Measurements from ENCODE around the gene EVA1C.

The EVA1C gene

GRCh38 chr21:32514275-32515055 is 102.0 kb downstream of the EVA1C start:
- Histone ChIP-seq H3K4me1 (ENCODE audit: insufficient read depth, low read length) (no peaks in the 10 kb centered on the region), H3K27me3 (ENCODE audit: insufficient read depth, low read length) (no peaks in the 10 kb centered on the region), H3K27ac (ENCODE audit: low read length) (no peak overlapping the region), H3K4me3 (ENCODE audit: low read length) (no peak overlapping the region), H3K9ac (ENCODE audit: low read depth, low read length) (no peak overlapping the region), H3K36me3 (ENCODE audit: insufficient read depth, low read depth, low read length) (no peaks in the 10 kb centered on the region), H3K9me3 (ENCODE audit: insufficient read depth, low read depth, low read length) (no peaks in the 10 kb centered on the region)

GRCh38 chr21:32515874-32516273 is 103.4 kb downstream of the EVA1C start:
- H3K27me3 ChIP-seq (ENCODE audit: insufficient read depth, low read length) = no peaks in the 10 kb centered on the region
- no peak overlapping the region for H3K27ac ChIP-seq (ENCODE audit: low read length)
- no peak overlapping the region for H3K4me3 ChIP-seq (ENCODE audit: low read length)
- no peaks in the 10 kb centered on the region for H3K36me3 ChIP-seq (ENCODE audit: insufficient read depth, low read depth, low read length)
- H3K4me1 ChIP-seq (ENCODE audit: insufficient read depth, low read length) = no peaks in the 10 kb centered on the region
- no peaks in the 10 kb centered on the region for H3K9me3 ChIP-seq (ENCODE audit: insufficient read depth, low read depth, low read length)
- no peak overlapping the region for H3K9ac ChIP-seq (ENCODE audit: low read depth, low read length)

- no peaks in the 10 kb centered on the region for H3K36me3 ChIP-seq (ENCODE audit: insufficient read depth, low read depth, low read length)
- H3K4me1 ChIP-seq (ENCODE audit: insufficient read depth, low read length) = no peaks in the 10 kb centered on the region
- H3K27me3 ChIP-seq (ENCODE audit: insufficient read depth, low read length) = no peaks in the 10 kb centered on the region
- no peak overlapping the region for H3K4me3 ChIP-seq (ENCODE audit: low read length)
- H3K9me3 ChIP-seq (ENCODE audit: insufficient read depth, low read depth, low read length) = no peaks in the 10 kb centered on the region
- H3K9ac ChIP-seq (ENCODE audit: low read depth, low read length) = no peak overlapping the region
- H3K27ac ChIP-seq (ENCODE audit: low read length) = no peak overlapping the region
These were observed 104.5 kb downstream of the EVA1C start for GRCh38 chr21:32516756-32517649.

GRCh38 chr21:32519945-32520874 is 107.7 kb downstream of the EVA1C start:
- no peaks in the 10 kb centered on the region for H3K27me3 ChIP-seq (ENCODE audit: insufficient read depth, low read length)
- peaks cover 9% of the 10 kb centered on the region; the same call in 1 of the 2 replicates for H3K4me1 ChIP-seq (ENCODE audit: insufficient read depth, low read length)
- H3K4me3 ChIP-seq (ENCODE audit: low read length) = no peak overlapping the region
- no peaks in the 10 kb centered on the region for H3K9me3 ChIP-seq (ENCODE audit: insufficient read depth, low read depth, low read length)
- H3K9ac ChIP-seq (ENCODE audit: low read depth, low read length) = no peak overlapping the region
- no peaks in the 10 kb centered on the region for H3K36me3 ChIP-seq (ENCODE audit: insufficient read depth, low read depth, low read length)
- H3K27ac ChIP-seq (ENCODE audit: low read length) = no peak overlapping the region

GRCh38 chr21:32520875-32521735 is 108.6 kb downstream of the EVA1C start:
- no peak overlapping the region for H3K9ac ChIP-seq (ENCODE audit: low read depth, low read length)
- H3K4me3 ChIP-seq (ENCODE audit: low read length) = no peak overlapping the region
- H3K27me3 ChIP-seq (ENCODE audit: insufficient read depth, low read length) = no peaks in the 10 kb centered on the region
- no peak overlapping the region for H3K27ac ChIP-seq (ENCODE audit: low read length)
- H3K4me1 ChIP-seq (ENCODE audit: insufficient read depth, low read length) = peaks cover 12% of the 10 kb centered on the region; the same call in 1 of the 2 replicates
- no peaks in the 10 kb centered on the region for H3K36me3 ChIP-seq (ENCODE audit: insufficient read depth, low read depth, low read length)
- no peaks in the 10 kb centered on the region for H3K9me3 ChIP-seq (ENCODE audit: insufficient read depth, low read depth, low read length)

GRCh38 chr21:32521736-32522355 is 109.3 kb downstream of the EVA1C start:
- Histone ChIP-seq H3K9ac (ENCODE audit: low read depth, low read length) (no peak overlapping the region), H3K27ac (ENCODE audit: low read length) (no peak overlapping the region), H3K4me1 (ENCODE audit: insufficient read depth, low read length) (peaks cover 12% of the 10 kb centered on the region; the same call in 1 of the 2 replicates), H3K27me3 (ENCODE audit: insufficient read depth, low read length) (no peaks in the 10 kb centered on the region), H3K9me3 (ENCODE audit: insufficient read depth, low read depth, low read length) (no peaks in the 10 kb centered on the region), H3K4me3 (ENCODE audit: low read length) (no peak overlapping the region), H3K36me3 (ENCODE audit: insufficient read depth, low read depth, low read length) (no peaks in the 10 kb centered on the region)

GRCh38 chr21:32523463-32523862 is 111.0 kb downstream of the EVA1C start:
- H3K4me3 ChIP-seq (ENCODE audit: low read length) = no peak overlapping the region
- H3K9me3 ChIP-seq (ENCODE audit: insufficient read depth, low read depth, low read length) = no peaks in the 10 kb centered on the region
- no peak overlapping the region for H3K27ac ChIP-seq (ENCODE audit: low read length)
- peaks cover 12% of the 10 kb centered on the region; the same call in 1 of the 2 replicates for H3K4me1 ChIP-seq (ENCODE audit: insufficient read depth, low read length)
- H3K36me3 ChIP-seq (ENCODE audit: insufficient read depth, low read depth, low read length) = no peaks in the 10 kb centered on the region
- no peaks in the 10 kb centered on the region for H3K27me3 ChIP-seq (ENCODE audit: insufficient read depth, low read length)
- no peak overlapping the region for H3K9ac ChIP-seq (ENCODE audit: low read depth, low read length)

- H3K27ac ChIP-seq (ENCODE audit: low read length) = no peak overlapping the region
These were observed 111.6 kb downstream of the EVA1C start for GRCh38 chr21:32523988-32524719.

GRCh38 chr21:32525282-32525681 is 112.8 kb downstream of the EVA1C start:
- Histone ChIP-seq H3K4me1 (ENCODE audit: insufficient read depth, low read length) (peaks cover 12% of the 10 kb centered on the region; the same call in 1 of the 2 replicates), H3K27me3 (ENCODE audit: insufficient read depth, low read length) (no peaks in the 10 kb centered on the region), H3K9ac (ENCODE audit: low read depth, low read length) (no peak overlapping the region), H3K4me3 (ENCODE audit: low read length) (no peak overlapping the region), H3K27ac (ENCODE audit: low read length) (no peak overlapping the region), H3K9me3 (ENCODE audit: insufficient read depth, low read depth, low read length) (no peaks in the 10 kb centered on the region), H3K36me3 (ENCODE audit: insufficient read depth, low read depth, low read length) (no peaks in the 10 kb centered on the region)

More at GRCh38 chr21:32523988-32524719, 111.6 kb downstream of the EVA1C start:
- Histone ChIP-seq H3K4me1 (ENCODE audit: insufficient read depth, low read length) (peaks cover 12% of the 10 kb centered on the region; the same call in 1 of the 2 replicates), H3K9me3 (ENCODE audit: insufficient read depth, low read depth, low read length) (no peaks in the 10 kb centered on the region), H3K36me3 (ENCODE audit: insufficient read depth, low read depth, low read length) (no peaks in the 10 kb centered on the region), H3K27me3 (ENCODE audit: insufficient read depth, low read length) (no peaks in the 10 kb centered on the region), H3K4me3 (ENCODE audit: low read length) (no peak overlapping the region), H3K9ac (ENCODE audit: low read depth, low read length) (peak overlapping the region; percentile 5; the same call in 1 of the 2 replicates)

- no peak overlapping the region for H3K4me3 ChIP-seq (ENCODE audit: low read length)
- H3K4me1 ChIP-seq (ENCODE audit: insufficient read depth, low read length) = peaks cover 3% of the 10 kb centered on the region; the same call in 1 of the 2 replicates
- no peak overlapping the region for H3K27ac ChIP-seq (ENCODE audit: low read length)
- H3K27me3 ChIP-seq (ENCODE audit: insufficient read depth, low read length) = no peaks in the 10 kb centered on the region
- H3K9ac ChIP-seq (ENCODE audit: low read depth, low read length) = no peak overlapping the region
- no peaks in the 10 kb centered on the region; the same call in 1 of the 2 replicates for H3K9me3 ChIP-seq (ENCODE audit: insufficient read depth, low read depth, low read length)
- no peaks in the 10 kb centered on the region for H3K36me3 ChIP-seq (ENCODE audit: insufficient read depth, low read depth, low read length)
These were observed 117.2 kb downstream of the EVA1C start for GRCh38 chr21:32529679-32530078.

All from iPS-20b (cell line).